ENCODE results near the gene SLC25A13. TPM values are rescaled to one million over a fixed set of nuclear protein-coding genes. Genes with fewer than 3 reads are reported as not detected.

Gene SLC25A13
- total RNA-seq, 2 experiments from 2014 or later = 7.3 to 9.0 TPM

DNA sequence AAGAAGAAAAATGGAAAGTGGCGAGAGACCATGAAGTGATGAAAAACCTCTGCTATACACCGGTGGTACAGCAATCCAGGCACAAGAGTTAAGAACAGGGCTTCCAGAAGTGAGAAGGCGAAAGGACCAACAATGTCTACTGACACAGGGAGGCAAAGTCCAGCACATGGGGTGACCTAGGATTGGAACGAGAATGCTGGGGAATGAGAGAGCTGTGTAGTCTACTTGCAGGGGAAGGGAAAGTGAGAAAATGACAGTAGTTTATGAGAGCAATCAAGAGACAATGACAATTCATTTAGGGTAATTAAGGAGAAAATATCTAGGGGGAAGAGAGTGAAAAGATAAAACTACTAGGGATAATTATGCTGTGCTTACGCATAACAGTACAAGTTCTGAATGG lies 169.2 kb downstream of the SLC25A13 start:
- ATAC-seq (no peak), DNase-seq (no peak)
- POLR2A ChIA-PET = no interaction called here
- CTCF ChIA-PET = no interaction called here
- Mint-ChIP-seq H3K36me3 (ENCODE audit: low read depth) (peaks cover 4% of the 10 kb centered on the region), H3K27me3 (no peaks in the 10 kb centered on the region), H3K4me1 (ENCODE audit: low read depth) (no peaks in the 10 kb centered on the region), H3K27ac (no peak overlapping the region), H3K9me3 (no peaks in the 10 kb centered on the region), H3K4me3 (no peak overlapping the region)
- TF ChIP-seq, protein P1, sequence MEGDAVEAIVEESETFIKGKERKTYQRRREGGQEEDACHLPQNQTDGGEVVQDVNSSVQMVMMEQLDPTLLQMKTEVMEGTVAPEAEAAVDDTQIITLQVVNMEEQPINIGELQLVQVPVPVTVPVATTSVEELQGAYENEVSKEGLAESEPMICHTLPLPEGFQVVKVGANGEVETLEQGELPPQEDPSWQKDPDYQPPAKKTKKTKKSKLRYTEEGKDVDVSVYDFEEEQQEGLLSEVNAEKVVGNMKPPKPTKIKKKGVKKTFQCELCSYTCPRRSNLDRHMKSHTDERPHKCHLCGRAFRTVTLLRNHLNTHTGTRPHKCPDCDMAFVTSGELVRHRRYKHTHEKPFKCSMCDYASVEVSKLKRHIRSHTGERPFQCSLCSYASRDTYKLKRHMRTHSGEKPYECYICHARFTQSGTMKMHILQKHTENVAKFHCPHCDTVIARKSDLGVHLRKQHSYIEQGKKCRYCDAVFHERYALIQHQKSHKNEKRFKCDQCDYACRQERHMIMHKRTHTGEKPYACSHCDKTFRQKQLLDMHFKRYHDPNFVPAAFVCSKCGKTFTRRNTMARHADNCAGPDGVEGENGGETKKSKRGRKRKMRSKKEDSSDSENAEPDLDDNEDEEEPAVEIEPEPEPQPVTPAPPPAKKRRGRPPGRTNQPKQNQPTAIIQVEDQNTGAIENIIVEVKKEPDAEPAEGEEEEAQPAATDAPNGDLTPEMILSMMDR (IDR thresholded peaks at IDR 0.05) = no peak
- intact Hi-C loops (cut with micrococcal nuclease) = no loop called here

DNA sequence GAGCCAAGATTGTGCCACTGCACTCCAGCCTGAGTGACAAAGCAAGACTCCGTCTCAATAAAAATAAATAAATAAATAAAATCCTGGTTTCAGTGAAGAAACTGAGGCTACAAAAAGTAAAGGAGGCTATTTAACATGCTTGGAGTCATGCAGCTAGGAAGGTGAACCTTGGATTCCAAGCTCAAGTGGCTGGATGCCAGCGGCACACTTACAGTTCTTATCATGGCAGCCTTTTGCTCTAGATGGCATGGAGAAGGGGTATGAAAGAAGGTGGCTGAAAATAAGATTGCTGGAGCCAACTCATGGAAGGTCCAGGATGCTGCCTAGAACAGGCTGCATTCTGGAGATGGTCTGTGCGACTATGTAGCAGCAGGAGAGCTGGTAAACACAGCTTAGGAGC lies 170.0 kb downstream of the SLC25A13 start:
- Mint-ChIP-seq H3K36me3 (ENCODE audit: low read depth) (peaks cover 4% of the 10 kb centered on the region), H3K4me1 (ENCODE audit: low read depth) (no peaks in the 10 kb centered on the region), H3K27ac (no peak overlapping the region), H3K4me3 (no peak overlapping the region), H3K27me3 (no peaks in the 10 kb centered on the region), H3K9me3 (no peaks in the 10 kb centered on the region)
- POLR2A ChIA-PET = no interaction called here
- ATAC-seq = no peak
- DNase-seq = no peak
- TF ChIP-seq, protein P1 (IDR thresholded peaks at IDR 0.05) = no peak
- CTCF ChIA-PET = no interaction called here
- intact Hi-C loops (cut with micrococcal nuclease) = no loop called here

DNA sequence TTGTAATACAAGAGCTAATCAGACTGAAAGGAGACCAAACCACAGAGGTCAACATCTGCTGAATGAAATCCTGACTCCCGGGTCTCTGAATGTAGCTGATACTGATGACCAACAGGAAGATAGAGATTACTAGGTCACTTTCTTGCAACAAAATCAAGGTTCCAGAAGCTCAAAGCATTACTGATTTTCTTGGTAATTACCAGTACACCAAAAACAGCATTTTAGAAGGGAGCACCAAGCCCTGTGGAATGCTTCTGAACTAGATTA lies 177.7 kb downstream of the SLC25A13 start:
- H3K36me3 Mint-ChIP-seq (ENCODE audit: low read depth) = peaks cover 25% of the 10 kb centered on the region
- no peak overlapping the region for H3K27ac Mint-ChIP-seq
- ATAC-seq = no peak
- H3K9me3 Mint-ChIP-seq = no peaks in the 10 kb centered on the region
- no peaks in the 10 kb centered on the region for H3K27me3 Mint-ChIP-seq
- TF ChIP-seq, protein P1 (IDR thresholded peaks at IDR 0.05) = no peak
- POLR2A ChIA-PET = interaction anchor here (0.7 kb wide), 1 partner anchor 12 kb away, joined by 3 read pairs; no protein-coding TSS in a partner anchor
- no peaks in the 10 kb centered on the region for H3K4me1 Mint-ChIP-seq (ENCODE audit: low read depth)
- H3K4me3 Mint-ChIP-seq = no peak overlapping the region
- DNase-seq = no peak
- intact Hi-C loops (cut with micrococcal nuclease) = no loop called here
- CTCF ChIA-PET = no interaction called here

DNA sequence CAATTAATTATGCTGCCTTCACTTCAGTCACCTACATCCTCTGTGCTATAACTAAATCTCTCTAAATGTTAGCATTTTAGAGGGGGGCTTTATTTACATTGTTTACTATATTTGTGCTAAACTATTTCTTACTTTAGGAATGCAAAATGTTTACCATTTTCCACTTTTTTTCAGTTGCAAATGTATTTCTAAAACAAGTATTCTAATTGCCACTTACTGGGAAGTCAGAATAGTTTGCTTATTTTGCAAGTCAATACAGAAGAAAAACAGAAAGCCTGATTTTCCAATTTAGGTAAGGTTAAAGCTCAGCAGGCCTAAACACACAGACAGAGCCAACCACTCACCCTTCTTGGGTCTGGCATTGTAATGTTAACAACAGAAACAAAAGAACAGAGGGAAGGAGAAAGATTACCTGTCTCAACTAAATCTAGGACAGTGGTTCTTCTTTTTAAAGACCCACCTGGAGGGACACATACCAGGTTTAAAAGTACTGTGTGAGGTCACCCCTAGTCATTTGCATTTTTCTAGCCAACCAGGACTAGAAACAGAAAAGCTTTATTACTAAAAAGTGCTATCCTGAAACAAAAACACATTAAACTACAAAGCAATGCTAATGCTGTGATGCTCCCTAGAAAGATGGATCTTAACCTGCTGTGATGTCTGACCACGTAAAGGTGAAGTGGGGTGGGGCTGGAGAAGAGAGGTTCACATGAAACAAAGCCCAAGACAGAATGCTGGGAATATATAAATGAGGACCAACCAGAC lies 178.2 kb downstream of the SLC25A13 start:
- POLR2A ChIA-PET = interaction anchor here (0.7 to 1.0 kb wide), 2 partner anchors 13 to 67 kb away, joined by 3 read pairs; no protein-coding TSS in a partner anchor
- peaks cover 25% of the 10 kb centered on the region for H3K36me3 Mint-ChIP-seq (ENCODE audit: low read depth)
- CTCF ChIA-PET = interaction anchor here (1.2 kb wide), 1 partner anchor 884 kb away, joined by 3 read pairs; no protein-coding TSS in a partner anchor
- TF ChIP-seq, protein P1 (IDR thresholded peaks at IDR 0.05) = no peak
- intact Hi-C loops (cut with micrococcal nuclease) = no loop called here
- no peak overlapping the region for H3K27ac Mint-ChIP-seq
- DNase-seq (no peak), ATAC-seq (no peak)
- no peaks in the 10 kb centered on the region for H3K9me3 Mint-ChIP-seq
- H3K4me1 Mint-ChIP-seq (ENCODE audit: low read depth) = no peaks in the 10 kb centered on the region
- H3K27me3 Mint-ChIP-seq = no peaks in the 10 kb centered on the region
- H3K4me3 Mint-ChIP-seq = no peak overlapping the region

DNA sequence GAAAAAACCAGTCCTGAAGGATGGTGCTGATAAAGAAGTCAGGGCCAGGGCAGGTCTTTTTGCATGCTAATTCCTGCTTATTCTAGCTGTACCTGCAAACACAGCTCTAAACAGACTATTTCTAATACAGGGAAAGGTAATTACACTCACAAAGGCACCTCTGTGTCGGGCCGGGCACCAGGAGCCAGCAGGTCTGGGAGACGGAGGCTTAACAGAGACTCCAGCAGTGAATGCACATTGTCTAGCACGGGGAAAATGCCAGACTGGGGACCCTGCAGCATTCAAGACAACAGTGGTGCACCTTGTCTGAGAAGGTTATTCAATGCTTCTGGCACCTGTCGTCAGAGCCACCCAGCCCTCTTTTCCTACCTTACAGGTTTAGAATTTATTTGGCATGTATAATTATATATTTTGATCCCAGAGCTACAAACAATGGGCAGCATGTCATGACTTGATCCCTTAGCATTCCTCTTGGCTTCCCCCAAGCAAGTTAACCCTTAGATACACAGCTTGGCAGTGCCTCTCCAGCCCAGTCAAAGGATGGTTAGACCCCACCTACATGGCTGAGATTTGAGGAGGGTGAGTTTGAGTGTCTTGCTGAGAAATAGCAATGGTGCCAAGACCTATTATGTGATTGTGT lies 185.2 kb downstream of the SLC25A13 start:
- no peaks in the 10 kb centered on the region for H3K4me1 Mint-ChIP-seq (ENCODE audit: low read depth)
- no peak overlapping the region for H3K4me3 Mint-ChIP-seq
- no peak overlapping the region for H3K27ac Mint-ChIP-seq
- ChIA-PET POLR2A (no interaction called here), CTCF (no interaction called here)
- intact Hi-C loops (cut with micrococcal nuclease) = no loop called here
- no peaks in the 10 kb centered on the region for H3K27me3 Mint-ChIP-seq
- TF ChIP-seq, protein P1 (IDR thresholded peaks at IDR 0.05) = no peak
- DNase-seq = no peak
- peaks cover 9% of the 10 kb centered on the region for H3K36me3 Mint-ChIP-seq (ENCODE audit: low read depth)
- no peaks in the 10 kb centered on the region for H3K9me3 Mint-ChIP-seq
- no peak for ATAC-seq

Data from activated CD8-positive, alpha-beta T cell treated with anti-CD3 and anti-CD28 coated beads for 36 hours (primary cell).